ENCODE results near the gene BCL7A. TPM values are rescaled to one million over a fixed set of nuclear protein-coding genes. Genes with fewer than 3 reads are reported as not detected.

Gene BCL7A
- total RNA-seq, 1 experiment from 2014 or later: 14.5 TPM

GRCh38 chr12:122014781-122015180, 6.9 kb upstream of the BCL7A start:
- ChIA-PET POLR2A (no interaction called here), CTCF (no interaction called here)
- ATAC-seq: no peak; the same call in 1 of the 2 replicates
- intact Hi-C loops (cut with micrococcal nuclease; ENCODE audit: unreplicated experiment): no loop called here
- no peaks in the 10 kb centered on the region for H3K9me3 ChIP-seq (ENCODE audit: control insufficient read depth, insufficient read depth, low read depth, low read length)
- in situ Hi-C loops (cut with HindIII; ENCODE audit: low pct_unique_long_range_greater_than_20kb, low sequenced_read_pairs): loop anchor here (5.0 kb wide), 1 partner anchor 47 kb away; no protein-coding TSS in a partner anchor
- no peaks in the 10 kb centered on the region for H3K27me3 ChIP-seq (ENCODE audit: control insufficient read depth, insufficient read depth, low read length)
- no peak for DNase-seq (ENCODE audit: low read depth, low spot score)
- TF ChIP-seq SIN3A (IDR thresholded peaks at IDR 0.05; ENCODE audit: borderline replicate concordance, insufficient read depth, low read depth, low read length) (no peak), TCF7L2 (IDR thresholded peaks at IDR 0.05; ENCODE audit: low read depth, low read length) (no peak), POLR2AphosphoS5 (IDR thresholded peaks at IDR 0.05; ENCODE audit: low read depth, low read length) (no peak)
- TF ChIP-seq, protein P1, sequence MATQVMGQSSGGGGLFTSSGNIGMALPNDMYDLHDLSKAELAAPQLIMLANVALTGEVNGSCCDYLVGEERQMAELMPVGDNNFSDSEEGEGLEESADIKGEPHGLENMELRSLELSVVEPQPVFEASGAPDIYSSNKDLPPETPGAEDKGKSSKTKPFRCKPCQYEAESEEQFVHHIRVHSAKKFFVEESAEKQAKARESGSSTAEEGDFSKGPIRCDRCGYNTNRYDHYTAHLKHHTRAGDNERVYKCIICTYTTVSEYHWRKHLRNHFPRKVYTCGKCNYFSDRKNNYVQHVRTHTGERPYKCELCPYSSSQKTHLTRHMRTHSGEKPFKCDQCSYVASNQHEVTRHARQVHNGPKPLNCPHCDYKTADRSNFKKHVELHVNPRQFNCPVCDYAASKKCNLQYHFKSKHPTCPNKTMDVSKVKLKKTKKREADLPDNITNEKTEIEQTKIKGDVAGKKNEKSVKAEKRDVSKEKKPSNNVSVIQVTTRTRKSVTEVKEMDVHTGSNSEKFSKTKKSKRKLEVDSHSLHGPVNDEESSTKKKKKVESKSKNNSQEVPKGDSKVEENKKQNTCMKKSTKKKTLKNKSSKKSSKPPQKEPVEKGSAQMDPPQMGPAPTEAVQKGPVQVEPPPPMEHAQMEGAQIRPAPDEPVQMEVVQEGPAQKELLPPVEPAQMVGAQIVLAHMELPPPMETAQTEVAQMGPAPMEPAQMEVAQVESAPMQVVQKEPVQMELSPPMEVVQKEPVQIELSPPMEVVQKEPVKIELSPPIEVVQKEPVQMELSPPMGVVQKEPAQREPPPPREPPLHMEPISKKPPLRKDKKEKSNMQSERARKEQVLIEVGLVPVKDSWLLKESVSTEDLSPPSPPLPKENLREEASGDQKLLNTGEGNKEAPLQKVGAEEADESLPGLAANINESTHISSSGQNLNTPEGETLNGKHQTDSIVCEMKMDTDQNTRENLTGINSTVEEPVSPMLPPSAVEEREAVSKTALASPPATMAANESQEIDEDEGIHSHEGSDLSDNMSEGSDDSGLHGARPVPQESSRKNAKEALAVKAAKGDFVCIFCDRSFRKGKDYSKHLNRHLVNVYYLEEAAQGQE (IDR thresholded peaks at IDR 0.05; ENCODE audit: insufficient read depth in 1 of 2, low read depth in 2 of 2, low read length in 1 of 2): no peak
- TF ChIP-seq, protein P2, sequence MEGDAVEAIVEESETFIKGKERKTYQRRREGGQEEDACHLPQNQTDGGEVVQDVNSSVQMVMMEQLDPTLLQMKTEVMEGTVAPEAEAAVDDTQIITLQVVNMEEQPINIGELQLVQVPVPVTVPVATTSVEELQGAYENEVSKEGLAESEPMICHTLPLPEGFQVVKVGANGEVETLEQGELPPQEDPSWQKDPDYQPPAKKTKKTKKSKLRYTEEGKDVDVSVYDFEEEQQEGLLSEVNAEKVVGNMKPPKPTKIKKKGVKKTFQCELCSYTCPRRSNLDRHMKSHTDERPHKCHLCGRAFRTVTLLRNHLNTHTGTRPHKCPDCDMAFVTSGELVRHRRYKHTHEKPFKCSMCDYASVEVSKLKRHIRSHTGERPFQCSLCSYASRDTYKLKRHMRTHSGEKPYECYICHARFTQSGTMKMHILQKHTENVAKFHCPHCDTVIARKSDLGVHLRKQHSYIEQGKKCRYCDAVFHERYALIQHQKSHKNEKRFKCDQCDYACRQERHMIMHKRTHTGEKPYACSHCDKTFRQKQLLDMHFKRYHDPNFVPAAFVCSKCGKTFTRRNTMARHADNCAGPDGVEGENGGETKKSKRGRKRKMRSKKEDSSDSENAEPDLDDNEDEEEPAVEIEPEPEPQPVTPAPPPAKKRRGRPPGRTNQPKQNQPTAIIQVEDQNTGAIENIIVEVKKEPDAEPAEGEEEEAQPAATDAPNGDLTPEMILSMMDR (IDR thresholded peaks at IDR 0.05): no peak
- BruUV-seq (replicated peaks): no TSS peak
- H3K4me3 ChIP-seq (ENCODE audit: low read depth in 2 of 2, low read length in 2 of 2): no peak overlapping the region
- no peak overlapping the region for H3K27ac ChIP-seq (ENCODE audit: low read length)
- H3K36me3 ChIP-seq (ENCODE audit: control insufficient read depth, insufficient read depth, low read length): no peaks in the 10 kb centered on the region
- no peaks in the 10 kb centered on the region for H3K4me1 ChIP-seq (ENCODE audit: control insufficient read depth, insufficient read depth, low read length)

- no peaks in the 10 kb centered on the region for H3K9me3 ChIP-seq (ENCODE audit: control insufficient read depth, insufficient read depth, low read depth, low read length)
- no peak for DNase-seq (ENCODE audit: low read depth, low spot score)
- no peak overlapping the region for H3K27ac ChIP-seq (ENCODE audit: low read length)
- H3K27me3 ChIP-seq (ENCODE audit: control insufficient read depth, insufficient read depth, low read length): no peaks in the 10 kb centered on the region
- no peaks in the 10 kb centered on the region; the same call in 1 of the 2 replicates for H3K36me3 ChIP-seq (ENCODE audit: control insufficient read depth, insufficient read depth, low read length)
- ChIA-PET POLR2A (no interaction called here), CTCF (no interaction called here)
- in situ Hi-C loops (cut with HindIII; ENCODE audit: low pct_unique_long_range_greater_than_20kb, low sequenced_read_pairs) (loop anchor here (5.0 kb wide), 1 partner anchor 51 kb away; no protein-coding TSS in a partner anchor), intact Hi-C loops (cut with micrococcal nuclease; ENCODE audit: unreplicated experiment) (no loop called here)
- BruUV-seq (replicated peaks): no TSS peak
- no peak for TF ChIP-seq TCF7L2 (IDR thresholded peaks at IDR 0.05; ENCODE audit: low read depth, low read length)
- TF ChIP-seq SIN3A (IDR thresholded peaks at IDR 0.05; ENCODE audit: borderline replicate concordance, insufficient read depth, low read depth, low read length): no peak
- TF ChIP-seq, protein P1 (IDR thresholded peaks at IDR 0.05; ENCODE audit: insufficient read depth in 1 of 2, low read depth in 2 of 2, low read length in 1 of 2): no peak
- TF ChIP-seq POLR2AphosphoS5 (IDR thresholded peaks at IDR 0.05; ENCODE audit: low read depth, low read length): no peak
- TF ChIP-seq, protein P2 (IDR thresholded peaks at IDR 0.05): no peak
- ATAC-seq: no peak
- no peak overlapping the region for H3K4me3 ChIP-seq (ENCODE audit: low read depth in 2 of 2, low read length in 2 of 2)
- peaks cover 5% of the 10 kb centered on the region; the same call in 1 of the 2 replicates for H3K4me1 ChIP-seq (ENCODE audit: control insufficient read depth, insufficient read depth, low read length)
These were observed 3.2 kb upstream of the BCL7A start for GRCh38 chr12:122018457-122018856.

Measured in Panc1 (cell line).